ENCODE measurements around the gene HMGB2.

Gene HMGB2

DNA sequence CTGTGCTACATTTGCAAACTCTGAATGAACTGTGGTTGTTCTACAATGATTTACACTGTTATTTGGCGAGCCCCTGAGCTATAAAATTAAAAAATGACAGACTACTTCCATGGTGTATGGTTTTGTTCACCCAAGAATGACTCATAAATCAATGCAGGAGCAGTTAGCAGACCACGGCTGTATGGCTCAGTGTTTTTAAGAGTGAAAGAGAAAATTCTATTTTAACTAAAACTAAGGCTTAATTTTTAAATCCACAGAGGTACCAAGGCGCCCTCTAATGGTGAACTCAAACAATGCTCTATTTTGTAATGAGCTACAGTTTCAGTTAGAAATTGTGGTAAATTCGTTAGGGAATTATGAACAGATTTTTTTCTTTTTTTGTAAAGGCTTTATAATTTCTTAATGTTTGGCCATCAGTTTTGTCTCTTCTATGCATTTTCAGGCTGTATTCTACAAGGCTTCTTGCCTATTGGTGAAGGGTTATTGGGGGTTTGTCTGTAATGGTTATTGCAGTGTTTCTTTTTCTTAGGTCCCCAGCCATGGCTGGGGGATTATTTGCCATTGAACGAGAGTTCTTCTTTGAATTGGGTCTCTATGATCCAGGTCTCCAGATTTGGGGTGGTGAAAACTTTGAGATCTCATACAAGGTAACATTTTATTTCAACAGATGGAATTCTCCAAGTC, 32.5 kb downstream of the HMGB2 start:
- intact Hi-C loops (cut with DNase I) = no loop called here
- peak in 12 of 42 donors; percentile 27 to 64 (median 35) for DNase-seq

DNA sequence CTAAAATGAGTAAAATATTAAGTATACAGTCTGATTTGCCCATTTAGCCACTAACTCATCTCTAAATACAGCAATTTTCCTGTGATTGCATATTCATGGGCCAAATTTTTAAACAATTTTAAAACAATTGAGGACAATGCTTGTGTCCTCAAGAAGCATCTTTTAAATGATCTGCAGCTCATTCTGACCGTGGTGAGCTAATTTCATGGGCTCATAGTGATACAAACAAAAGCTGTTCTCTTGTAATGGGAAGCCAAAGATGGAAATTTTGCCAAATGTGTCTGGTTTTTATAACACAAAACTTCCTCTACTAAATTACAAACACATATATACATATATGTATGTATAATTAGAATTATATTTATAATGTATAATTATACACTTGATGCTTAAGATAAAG, 39.7 kb downstream of the HMGB2 start:
- intact Hi-C loops (cut with DNase I) = no loop called here
- no peak for DNase-seq

DNA sequence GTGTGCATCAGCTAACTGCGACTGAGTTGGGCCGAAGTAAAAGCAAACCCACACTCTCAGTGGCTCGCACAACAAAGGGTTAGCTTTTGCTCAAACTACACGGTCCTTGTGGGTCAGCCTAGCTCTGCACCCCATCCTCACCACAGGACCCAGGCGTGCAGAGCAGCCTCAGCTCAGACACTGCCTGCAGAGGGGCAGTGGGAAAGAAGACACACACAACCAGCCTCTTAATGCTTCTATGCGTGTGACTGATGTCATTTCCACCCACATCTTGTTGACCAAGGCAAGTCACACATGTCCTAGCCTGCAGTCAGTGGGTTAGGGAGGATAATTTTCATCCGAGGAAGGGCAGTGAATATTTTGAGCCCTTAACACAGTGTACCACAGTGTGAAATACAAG, 40.5 kb downstream of the HMGB2 start:
- intact Hi-C loops (cut with DNase I) = no loop called here
- DNase-seq = no peak

DNA sequence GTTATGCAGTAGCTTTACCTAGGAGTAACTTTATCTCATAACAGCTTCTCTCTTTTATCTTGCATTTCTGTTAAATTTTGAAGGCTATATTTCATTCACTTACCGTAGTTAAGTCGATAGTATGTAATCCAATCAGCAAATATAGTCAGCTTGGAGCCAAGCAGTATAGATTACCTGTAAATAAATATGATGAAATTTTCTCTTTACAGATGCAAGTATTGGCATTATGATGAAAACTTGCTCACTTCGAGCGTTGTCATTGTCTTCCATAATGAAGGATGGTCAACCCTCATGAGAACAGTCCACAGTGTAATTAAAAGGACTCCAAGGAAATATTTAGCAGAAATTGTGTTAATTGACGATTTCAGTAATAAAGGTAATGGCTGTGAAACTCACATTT, 42.3 kb downstream of the HMGB2 start:
- intact Hi-C loops (cut with DNase I) = no loop called here
- no peak for DNase-seq

DNA sequence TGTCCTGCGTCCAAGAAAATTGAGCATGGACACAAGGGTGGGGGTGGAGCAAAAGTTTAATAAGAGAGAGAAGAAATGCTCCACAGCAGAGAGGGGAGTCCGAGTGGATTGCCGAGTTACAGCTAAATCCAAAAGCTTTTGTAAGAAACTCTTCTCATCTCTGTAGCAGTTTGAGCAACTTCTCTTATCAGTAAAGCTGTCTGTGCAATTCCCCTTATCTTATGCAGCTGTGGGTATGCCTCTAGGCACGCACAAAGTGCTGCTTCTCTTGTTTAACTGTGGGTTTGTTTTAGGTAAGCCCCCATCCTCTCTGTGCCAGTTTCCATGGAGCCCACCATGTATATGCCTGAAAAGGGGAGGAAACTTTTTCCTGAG, 44.8 kb downstream of the HMGB2 start:
- no peak for DNase-seq
- intact Hi-C loops (cut with DNase I) = no loop called here

DNA sequence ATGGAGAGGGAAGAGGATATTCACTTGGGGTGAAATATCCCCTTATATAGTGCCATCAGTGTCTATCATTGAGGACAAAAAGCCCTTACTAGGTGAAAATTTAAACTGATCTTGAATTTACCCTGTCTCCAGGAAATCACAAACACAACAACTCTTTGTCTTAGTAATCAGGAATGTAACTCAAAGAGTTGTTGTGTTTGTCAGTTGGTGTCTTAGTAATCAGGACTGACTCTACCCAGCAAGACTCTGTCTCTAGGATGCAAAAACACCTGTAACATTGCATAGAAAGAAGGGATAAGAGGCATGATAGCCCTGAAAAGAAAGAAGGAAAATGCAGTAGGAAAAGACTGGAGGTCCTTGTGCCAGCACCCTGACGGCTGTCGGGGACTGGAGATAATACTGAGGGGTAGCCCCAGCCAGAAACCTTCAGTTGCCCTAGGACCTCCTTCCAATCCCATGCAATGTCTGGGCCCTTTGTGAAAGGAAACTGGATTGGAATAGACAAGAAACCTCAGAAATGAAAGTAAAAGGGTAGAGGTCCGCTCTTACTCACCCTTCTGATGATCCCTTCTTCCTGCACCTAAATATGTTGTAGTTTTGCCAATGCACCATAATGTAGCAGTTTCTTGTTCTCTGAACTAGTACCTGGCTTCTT, 45.3 kb downstream of the HMGB2 start:
- no peak for DNase-seq
- intact Hi-C loops (cut with DNase I) = no loop called here

DNA sequence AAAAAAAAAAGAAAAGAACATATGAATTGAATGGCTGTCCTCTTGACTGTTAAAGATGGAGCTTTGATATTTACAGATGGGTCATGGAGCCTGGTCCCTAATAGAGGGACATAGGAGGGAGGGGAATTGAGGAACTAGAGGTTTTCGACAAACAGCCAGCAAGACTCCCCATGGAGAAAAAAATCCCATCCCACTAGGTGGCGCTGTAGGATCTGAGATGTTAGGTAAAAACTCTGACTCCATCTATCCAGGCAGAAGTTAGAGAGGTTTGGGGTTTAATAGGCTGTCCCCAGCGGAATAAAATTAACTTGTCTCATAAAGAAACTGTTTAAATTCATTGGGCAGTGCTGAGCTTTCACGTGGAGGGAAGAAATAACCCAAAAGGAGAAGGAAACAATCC, 45.9 kb downstream of the HMGB2 start:
- intact Hi-C loops (cut with DNase I) = no loop called here

DNA sequence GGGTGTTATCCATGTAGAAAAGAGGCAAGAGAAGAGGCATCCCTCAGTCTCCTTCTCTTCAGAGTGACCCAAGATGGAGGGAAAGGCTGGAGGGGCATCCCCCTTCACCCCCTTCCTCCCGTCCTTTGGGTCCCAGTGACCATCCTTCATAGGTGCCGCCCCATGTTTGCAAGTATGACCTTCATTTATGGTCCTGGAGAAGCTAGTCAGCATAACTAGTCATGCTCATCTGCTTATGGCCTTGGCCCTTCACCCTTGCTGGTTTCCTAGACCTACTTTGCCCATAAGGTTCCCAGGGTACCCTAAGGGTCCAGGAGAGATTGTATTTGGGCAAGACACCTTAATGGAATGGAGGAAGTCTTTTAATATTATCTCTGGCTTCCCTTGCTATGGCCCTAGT, 46.7 kb downstream of the HMGB2 start:
- DNase-seq = no peak
- intact Hi-C loops (cut with DNase I) = no loop called here

More for the DNA sequence above, 45.9 kb downstream of the HMGB2 start:
- peak in 40 of 42 donors; percentile 20 to 92 (median 70) for DNase-seq

DNA sequence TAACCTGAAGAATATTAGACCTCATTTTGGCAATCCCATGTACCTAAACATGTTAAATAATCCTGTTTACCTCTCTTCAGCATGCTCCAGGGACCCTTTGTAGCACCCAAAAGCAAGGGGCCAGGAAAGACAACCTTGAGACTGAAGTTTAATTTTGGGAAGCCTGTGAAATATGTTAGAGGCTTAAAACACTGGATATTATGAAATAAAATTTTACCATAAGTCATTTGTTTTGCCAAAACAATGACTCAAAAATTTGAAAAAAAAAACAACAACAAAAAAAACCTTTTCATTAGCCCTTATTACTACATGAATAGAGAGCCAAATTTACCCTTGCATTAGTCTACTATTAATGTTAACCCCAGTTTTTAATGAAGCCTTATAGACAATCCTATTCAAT, 49.7 kb downstream of the HMGB2 start:
- no peak for DNase-seq
- intact Hi-C loops (cut with DNase I) = no loop called here

DNA sequence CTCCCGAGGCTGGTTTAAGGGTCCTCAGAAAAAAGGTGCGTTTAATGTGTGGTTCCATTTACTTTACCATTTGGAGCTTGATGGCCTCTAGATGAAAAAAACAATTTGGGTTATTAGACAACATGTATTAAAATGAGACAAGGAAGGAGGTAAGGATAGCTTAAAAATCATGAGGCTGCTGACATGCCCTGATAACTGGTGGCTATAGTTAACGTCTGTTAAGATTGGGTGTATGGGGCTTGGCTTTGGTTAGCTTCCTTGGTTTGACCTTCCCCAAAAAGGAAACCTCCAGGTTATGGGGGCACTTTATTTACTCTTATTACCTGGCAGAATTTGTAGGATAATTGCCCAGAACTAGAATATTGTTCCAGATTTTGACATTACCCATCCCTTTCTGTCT, 51.5 kb downstream of the HMGB2 start:
- intact Hi-C loops (cut with DNase I) = no loop called here
- DNase-seq = no peak

DNA sequence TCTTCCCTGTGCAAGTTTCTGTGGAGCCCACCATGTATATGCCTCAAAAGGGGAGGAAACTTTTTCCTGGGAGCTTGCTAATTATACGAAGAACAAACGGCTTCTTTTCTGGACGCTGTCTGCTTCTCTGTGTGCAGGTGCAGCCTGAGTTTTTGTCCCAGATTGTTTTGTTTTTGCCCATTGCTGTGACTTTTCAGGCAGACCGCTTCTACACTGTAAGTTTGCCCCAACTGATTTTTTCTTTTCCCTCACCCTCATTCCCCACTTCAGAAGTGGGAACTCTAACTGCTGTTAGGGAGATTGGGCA, 51.9 kb downstream of the HMGB2 start:
- intact Hi-C loops (cut with DNase I) = no loop called here
- DNase-seq = no peak

DNA sequence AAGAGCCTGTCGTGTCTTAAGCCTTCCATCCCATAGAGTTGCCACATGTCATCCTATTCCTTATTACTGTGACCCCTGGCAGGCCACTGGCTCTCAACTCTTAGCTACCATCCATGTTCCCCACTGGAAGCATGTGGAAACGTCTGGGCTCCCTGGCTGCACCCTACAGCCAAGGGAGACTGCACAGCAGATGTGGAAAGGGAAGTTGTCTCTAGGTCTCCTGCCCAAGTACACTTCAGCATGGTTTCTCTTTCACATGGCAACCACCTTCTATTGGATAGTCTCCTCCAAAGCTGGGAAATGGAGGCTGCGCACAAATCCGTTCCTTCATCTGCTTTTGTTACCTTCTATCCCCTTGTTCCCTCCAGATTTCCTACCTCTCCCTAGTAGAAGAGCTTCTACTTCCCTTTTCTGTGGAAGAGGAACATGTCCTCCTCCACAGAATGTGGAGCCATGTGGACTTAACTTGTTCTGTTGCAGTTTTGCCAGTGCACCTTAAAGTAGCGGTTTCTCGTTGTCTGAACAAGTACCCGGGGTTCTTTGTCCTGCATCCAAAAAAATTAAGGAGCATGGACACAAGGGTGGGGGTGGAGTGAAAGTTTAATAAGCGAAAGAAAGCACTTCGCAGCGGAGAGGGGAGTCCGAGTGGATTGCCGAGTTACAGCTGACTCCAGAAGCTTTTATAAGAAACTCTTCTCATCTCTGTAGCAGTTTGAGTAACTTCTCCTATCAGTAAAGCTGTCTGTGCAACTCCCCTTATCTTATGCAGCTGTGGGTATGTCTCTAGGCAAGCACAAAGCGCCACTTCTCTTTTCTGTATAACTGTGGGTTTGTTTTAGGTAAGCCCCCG, 52.5 kb downstream of the HMGB2 start:
- no peak for DNase-seq
- intact Hi-C loops (cut with DNase I) = no loop called here
